Stimulated activated CD8-positive, alpha-beta memory T cell treated with anti-CD3 and anti-CD28 coated beads, Interleukin-12 subunit alpha, Interleukin-12 subunit beta, amount 100 ng/mL, for 24 hours (primary cell): Measurements from ENCODE around the gene TBC1D5.
"Not testable (repeated sequence)": the region's sequence is repeated elsewhere in the genome, so short reads cannot be mapped to it uniquely, and the experiment has no call there.

Source experiments
- DNase-seq: peaks from one replicate; pipeline ENCODE4 v3.0.0-alpha.2; 2020; ENCODE audit errors: extremely low read depth

Gene TBC1D5

GRCh38 chr3:17356585-17356984 lies 385.8 kb downstream of the TBC1D5 start:
- DNase-seq = no peak

GRCh38 chr3:17355591-17355990 lies 386.8 kb downstream of the TBC1D5 start:
- DNase-seq = no peak

- no peak for DNase-seq
These were observed 388.1 kb downstream of the TBC1D5 start for GRCh38 chr3:17354341-17354740.

- no peak for DNase-seq
These were observed 389.8 kb downstream of the TBC1D5 start for GRCh38 chr3:17352620-17353019.

GRCh38 chr3:17351193-17351592 lies 391.2 kb downstream of the TBC1D5 start:
- not testable (repeated sequence) for DNase-seq

GRCh38 chr3:17349093-17349492 lies 393.3 kb downstream of the TBC1D5 start:
- no peak for DNase-seq

- DNase-seq = no peak
These were observed 400.3 kb downstream of the TBC1D5 start for GRCh38 chr3:17342119-17342518.

GRCh38 chr3:17340693-17341092 lies 401.7 kb downstream of the TBC1D5 start:
- DNase-seq = no peak

GRCh38 chr3:17340261-17340660 lies 402.2 kb downstream of the TBC1D5 start:
- no peak for DNase-seq

GRCh38 chr3:17339132-17339575 lies 403.3 kb downstream of the TBC1D5 start:
- no peak for DNase-seq

- no peak for DNase-seq
These were observed 406.1 kb downstream of the TBC1D5 start for GRCh38 chr3:17336291-17336690.

- DNase-seq = no peak
These were observed 408.5 kb downstream of the TBC1D5 start for GRCh38 chr3:17333893-17334292.

- DNase-seq = no peak
These were observed 409.0 kb downstream of the TBC1D5 start for GRCh38 chr3:17333446-17333845.

GRCh38 chr3:17330660-17331059 lies 411.8 kb downstream of the TBC1D5 start:
- no peak for DNase-seq

GRCh38 chr3:17329927-17330326 lies 412.5 kb downstream of the TBC1D5 start:
- DNase-seq = no peak

GRCh38 chr3:17322106-17322793 lies 420.2 kb downstream of the TBC1D5 start:
- DNase-seq = no peak

- DNase-seq = no peak
These were observed 422.2 kb downstream of the TBC1D5 start for GRCh38 chr3:17320266-17320665.

- DNase-seq = no peak
These were observed 426.5 kb downstream of the TBC1D5 start for GRCh38 chr3:17315897-17316296.

GRCh38 chr3:17314171-17314570 lies 428.3 kb downstream of the TBC1D5 start:
- DNase-seq = no peak

GRCh38 chr3:17313746-17314145 lies 428.7 kb downstream of the TBC1D5 start:
- no peak for DNase-seq

GRCh38 chr3:17310983-17311382 lies 431.4 kb downstream of the TBC1D5 start:
- DNase-seq = no peak

- DNase-seq = no peak
These were observed 434.5 kb downstream of the TBC1D5 start for GRCh38 chr3:17307887-17308286.

- no peak for DNase-seq
These were observed 434.9 kb downstream of the TBC1D5 start for GRCh38 chr3:17307482-17307881.

GRCh38 chr3:17304969-17305368 lies 437.5 kb downstream of the TBC1D5 start:
- no peak for DNase-seq
